MM.1S (cell line): Measurements from ENCODE around the gene SYPL2.

Experiments
- EZH2 ChIP-seq: fragments of 300-600 bp; sonication (generic); optimal IDR thresholded peaks from 2 replicates; pipeline ENCODE3; 2017; ENCODE audit warnings: low read depth, mild to moderate bottlenecking, antibody characterized with exemption, low read length, mixed read lengths
- EZH2phosphoT487 ChIP-seq: fragments of 300-600 bp; sonication (generic); IDR thresholded peaks from 2 replicates; pipeline ENCODE4 v1.6.1; 2018; ENCODE audit warnings: antibody characterized with exemption, low read length
- TF ChIP-seq, protein P1 (sequence below): fragments of 300-600 bp; sonication (generic); IDR thresholded peaks from 2 replicates; pipeline ENCODE4 v1.5.1; 2016; ENCODE audit warnings: antibody characterized with exemption, low read length, mixed read lengths

DNA sequence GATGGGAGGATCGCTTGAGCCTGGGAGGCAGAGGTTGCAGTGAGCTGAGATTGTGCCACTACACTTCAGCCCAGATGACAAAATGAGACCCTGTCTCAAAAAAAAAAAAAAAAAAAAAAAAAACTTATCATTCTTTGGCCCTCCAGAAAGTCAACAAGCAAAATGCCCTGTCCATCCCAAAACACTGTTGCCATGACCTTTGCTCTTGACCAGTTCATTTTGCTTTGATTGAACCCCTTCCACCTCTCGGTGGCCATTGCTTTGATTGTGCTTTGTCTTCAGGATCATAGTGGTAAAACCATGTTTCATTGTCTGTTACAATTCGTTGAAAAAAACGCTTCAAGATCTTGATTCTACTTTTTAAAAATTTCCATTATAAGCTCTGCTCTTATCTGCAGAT, 8.5 kb upstream of the SYPL2 start:
- TF ChIP-seq, protein P1, sequence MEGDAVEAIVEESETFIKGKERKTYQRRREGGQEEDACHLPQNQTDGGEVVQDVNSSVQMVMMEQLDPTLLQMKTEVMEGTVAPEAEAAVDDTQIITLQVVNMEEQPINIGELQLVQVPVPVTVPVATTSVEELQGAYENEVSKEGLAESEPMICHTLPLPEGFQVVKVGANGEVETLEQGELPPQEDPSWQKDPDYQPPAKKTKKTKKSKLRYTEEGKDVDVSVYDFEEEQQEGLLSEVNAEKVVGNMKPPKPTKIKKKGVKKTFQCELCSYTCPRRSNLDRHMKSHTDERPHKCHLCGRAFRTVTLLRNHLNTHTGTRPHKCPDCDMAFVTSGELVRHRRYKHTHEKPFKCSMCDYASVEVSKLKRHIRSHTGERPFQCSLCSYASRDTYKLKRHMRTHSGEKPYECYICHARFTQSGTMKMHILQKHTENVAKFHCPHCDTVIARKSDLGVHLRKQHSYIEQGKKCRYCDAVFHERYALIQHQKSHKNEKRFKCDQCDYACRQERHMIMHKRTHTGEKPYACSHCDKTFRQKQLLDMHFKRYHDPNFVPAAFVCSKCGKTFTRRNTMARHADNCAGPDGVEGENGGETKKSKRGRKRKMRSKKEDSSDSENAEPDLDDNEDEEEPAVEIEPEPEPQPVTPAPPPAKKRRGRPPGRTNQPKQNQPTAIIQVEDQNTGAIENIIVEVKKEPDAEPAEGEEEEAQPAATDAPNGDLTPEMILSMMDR, result no peak
- TF ChIP-seq EZH2, result no peak
- TF ChIP-seq EZH2phosphoT487, result no peak
